IMR-90 (cell line): ENCODE measurements around the gene PDZRN3. TPM values are rescaled to one million over a fixed set of nuclear protein-coding genes. Genes with fewer than 3 reads are reported as not detected.
A peak's percentile ranks its signal among the peaks of the same experiment; 100 is the strongest.

Source experiments
- ATAC-seq: fragments of 200-7000 bp; cut with Tn5 transposase; 2 replicates; pipeline ENCODE4 v1.9.1; 2020; ENCODE audit warnings: low read depth, mild to moderate bottlenecking, moderate library complexity
- BruUV-seq: library from RNA; stranded (reverse); fragments of 400-500 nt; replicated peaks from 2 replicates; lab custom pipeline; 2021; lab: Mats Ljungman, UMichigan
- CTCF ChIA-PET: fragments of 300-600 bp; formaldehyde crosslinking; extraction: SDS; loops from one replicate; lab custom pipeline; 2021; ENCODE audit warnings: antibody characterized with exemption; lab: Yijun Ruan, JAX
- POLR2A ChIA-PET: fragments of 300-600 bp; sonication (Branson Sonifier 250); formaldehyde crosslinking; loops from one replicate; lab custom pipeline; 2022; ENCODE audit warnings: antibody characterized with exemption; ENCODE audit not compliant: unreplicated experiment; lab: Charles Lee
- DNase-seq: peaks from one replicate; pipeline ENCODE4 v3.0.0; 2013
- H2AFZ ChIP-seq: replicated peaks from 2 replicates; pipeline ENCODE3; 2013; ENCODE audit warnings: low read length, mild to moderate bottlenecking; ENCODE audit not compliant: poor library complexity
- H2AK5ac ChIP-seq: 2 replicates; pipeline ENCODE4 v1.6.1; 2013; ENCODE audit warnings: low read depth, low read length, inconsistent platforms
- H2AK9ac ChIP-seq: replicated peaks from 2 replicates; pipeline ENCODE3; 2013; ENCODE audit warnings: mild to moderate bottlenecking, low read depth, low read length, moderate library complexity; ENCODE audit not compliant: poor library complexity
- H2BK120ac ChIP-seq: 2 replicates; pipeline ENCODE4 v1.6.1; 2013; ENCODE audit warnings: low read depth, low read length, inconsistent platforms
- H2BK15ac ChIP-seq: 3 replicates; pipeline ENCODE4 v1.6.1; 2013; ENCODE audit warnings: low read depth, low read length, inconsistent platforms
- H2BK20ac ChIP-seq: 2 replicates; pipeline ENCODE4 v1.6.1; 2013; ENCODE audit warnings: low read depth, mild to moderate bottlenecking, inconsistent platforms, low read length, moderate library complexity
- H2BK5ac ChIP-seq: 2 replicates; pipeline ENCODE4 v1.6.1; 2013; ENCODE audit warnings: mild to moderate bottlenecking, low read depth, low read length, inconsistent platforms; ENCODE audit not compliant: poor library complexity, severe bottlenecking
- H3K14ac ChIP-seq: replicated peaks from 2 replicates; pipeline ENCODE4 v1.6.1; 2013; ENCODE audit warnings: low read depth, low read length, inconsistent platforms
- H3K18ac ChIP-seq: 2 replicates; pipeline ENCODE4 v1.6.1; 2013; ENCODE audit warnings: low read depth, low read length, control low read depth
- H3K23ac ChIP-seq: 2 replicates; pipeline ENCODE4 v1.6.1; 2013; ENCODE audit warnings: low read depth, low read length, inconsistent platforms
- H3K27ac ChIP-seq: 2 replicates; pipeline ENCODE4 v1.5.1; 2013; ENCODE audit warnings: mild to moderate bottlenecking, control low read depth, low read length; ENCODE audit not compliant: insufficient read depth
- H3K27me3 ChIP-seq: 2 replicates; pipeline ENCODE4 v1.6.1; 2013; ENCODE audit warnings: low read length; ENCODE audit not compliant: control insufficient read depth, insufficient read depth
- H3K36me3 ChIP-seq: 2 replicates; pipeline ENCODE4 v1.6.1; 2013; ENCODE audit warnings: low read length, mixed read lengths; ENCODE audit not compliant: control insufficient read depth, insufficient read depth
- H3K4ac ChIP-seq: 2 replicates; pipeline ENCODE4 v1.6.1; 2013; ENCODE audit warnings: low read depth, low read length, inconsistent platforms
- H3K4me1 ChIP-seq: 2 replicates; pipeline ENCODE4 v1.6.1; 2013; ENCODE audit warnings: low read length, mixed read lengths; ENCODE audit not compliant: control insufficient read depth, insufficient read depth
- H3K4me2 ChIP-seq: 2 replicates; pipeline ENCODE4 v1.6.1; 2013; ENCODE audit warnings: low read depth, mild to moderate bottlenecking, control low read depth, low read length, moderate library complexity
- H3K4me3 ChIP-seq: 2 replicates; pipeline ENCODE4 v1.5.1; 2013; ENCODE audit warnings: low read depth, mild to moderate bottlenecking, control low read depth, low read length, moderate library complexity; ENCODE audit not compliant: insufficient read depth
- H3K56ac ChIP-seq: 2 replicates; pipeline ENCODE4 v1.6.1; 2013; ENCODE audit warnings: low read length, inconsistent platforms; ENCODE audit not compliant: insufficient read depth; ENCODE audit errors: extremely low read depth
- H3K79me1 ChIP-seq, 2 experiments: 2 replicates each; pipeline ENCODE4 v1.6.1; 2013; ENCODE audit warnings: low read length in 2 of 2, inconsistent platforms in 1 of 2, low read depth in 1 of 2
- H3K9ac ChIP-seq: 2 replicates; pipeline ENCODE4 v1.6.1; 2013; ENCODE audit warnings: low read depth, low read length, control low read depth
- H3K9me1 ChIP-seq: 2 replicates; pipeline ENCODE4 v1.6.1; 2013; ENCODE audit warnings: low read length, inconsistent platforms; ENCODE audit not compliant: insufficient read depth
- H3K9me3 ChIP-seq: 2 replicates; pipeline ENCODE4 v1.6.1; 2013; ENCODE audit warnings: low read length; ENCODE audit not compliant: control insufficient read depth, insufficient read depth
- H4K20me1 ChIP-seq: 2 replicates; pipeline ENCODE4 v1.6.1; 2013; ENCODE audit warnings: low read length, inconsistent platforms; ENCODE audit not compliant: insufficient read depth
- H4K5ac ChIP-seq: 2 replicates; pipeline ENCODE4 v1.6.1; 2013; ENCODE audit warnings: mild to moderate bottlenecking, low read depth, low read length, control low read depth
- H4K8ac ChIP-seq, 2 experiments: 2 replicates each; pipeline ENCODE4 v1.6.1; 2013; ENCODE audit warnings: low read depth in 2 of 2, low read length in 2 of 2, control low read depth in 1 of 2, inconsistent platforms in 1 of 2
- H4K91ac ChIP-seq: 2 replicates; pipeline ENCODE4 v1.6.1; 2013; ENCODE audit warnings: low read depth, low read length, inconsistent platforms; ENCODE audit not compliant: insufficient read depth
- BHLHE40 ChIP-seq: fragments of 150-350 bp; IDR thresholded peaks from 2 replicates; pipeline ENCODE4 v1.6.1; 2016; ENCODE audit warnings: mild to moderate bottlenecking, low read depth, low read length
- CEBPB ChIP-seq: IDR thresholded peaks from 2 replicates; pipeline ENCODE4 v1.6.1; 2012; ENCODE audit warnings: low read depth, low read length, improper control_type of control experiment
- CTCF ChIP-seq: conservative IDR thresholded peaks from 2 replicates; pipeline ENCODE4 v1.5.1; 2012; ENCODE audit warnings: mild to moderate bottlenecking, low read depth, low read length, improper control_type of control experiment
- FOS ChIP-seq: fragments of 150-350 bp; IDR thresholded peaks from 2 replicates; pipeline ENCODE4 v1.6.1; 2016; ENCODE audit warnings: low read depth, low read length
- MAFK ChIP-seq: IDR thresholded peaks from 2 replicates; pipeline ENCODE4 v1.6.1; 2012; ENCODE audit warnings: low read depth, low read length, improper control_type of control experiment
- MAZ ChIP-seq: IDR thresholded peaks from 2 replicates; pipeline ENCODE4 v1.6.1; 2012; ENCODE audit warnings: low read depth, mild to moderate bottlenecking, low read length, improper control_type of control experiment, moderate library complexity, borderline replicate concordance
- MXI1 ChIP-seq: IDR thresholded peaks from 2 replicates; pipeline ENCODE4 v1.6.1; 2012; ENCODE audit warnings: low read depth, mild to moderate bottlenecking, low read length, moderate library complexity, borderline replicate concordance
- NFE2L2 ChIP-seq: fragments of 150-350 bp; IDR thresholded peaks from 2 replicates; pipeline ENCODE4 v1.6.1; 2016; ENCODE audit warnings: low read depth, mild to moderate bottlenecking, low read length
- POLR2A ChIP-seq: IDR thresholded peaks from 2 replicates; pipeline ENCODE4 v1.6.1; 2012; ENCODE audit warnings: mild to moderate bottlenecking, low read depth, low read length
- RCOR1 ChIP-seq: IDR thresholded peaks from 2 replicates; pipeline ENCODE4 v1.6.1; 2012; ENCODE audit warnings: mild to moderate bottlenecking, low read length, improper control_type of control experiment; ENCODE audit not compliant: insufficient replicate concordance
- RFX5 ChIP-seq: IDR thresholded peaks from 2 replicates; pipeline ENCODE4 v1.8.0; 2012; ENCODE audit warnings: low read depth, mild to moderate bottlenecking, low read length, moderate library complexity
- SMC3 ChIP-seq: fragments of 150-350 bp; IDR thresholded peaks from 2 replicates; pipeline ENCODE4 v1.6.1; 2016; ENCODE audit warnings: low read depth, mild to moderate bottlenecking, antibody characterized with exemption, low read length, moderate library complexity
- USF2 ChIP-seq: fragments of 150-350 bp; IDR thresholded peaks from 2 replicates; pipeline ENCODE4 v1.6.1; 2017; ENCODE audit warnings: mild to moderate bottlenecking, antibody characterized with exemption, low read length, low read depth
- dilution Hi-C: fragments of 300-500 bp; cut with HindIII; formaldehyde crosslinking; loops from one replicate; pipeline ENCODE4 v1.14.3; 2018; ENCODE audit warnings: low sequenced_read_pairs; ENCODE audit not compliant: unreplicated experiment
- in situ Hi-C: fragments of 300-500 bp; cut with MboI; formaldehyde crosslinking; loops from 3 replicates; pipeline ENCODE4 v1.14.3; 2019; ENCODE audit warnings: low sequenced_read_pairs, inconsistent platforms, mixed read lengths
- intact Hi-C: fragments of 100-400 bp; cut with micrococcal nuclease; formaldehyde crosslinking; loops from 2 replicates; pipeline ENCODE4 v1.10.0; 2022
- polyA plus RNA-seq, 3 experiments: library from polyadenylated mRNA; depleted of rRNA; stranded (reverse); fragments of >200 nt; gene quantifications; 2 replicates each; pipeline ENCODE4 v1.2.3, GENCODE V29; 2012; ENCODE audit warnings: low replicate concordance in 1 of 3
- total RNA-seq: library from RNA; depleted of rRNA; stranded (reverse); fragments of >200 nt; gene quantifications from 2 replicates; pipeline ENCODE4 v1.2.3, GENCODE V29; 2012

PDZRN3 gene
- total and polyA plus RNA-seq, 2 of the 4 experiments (the other 2 are of a cell fraction), result 9.4 to 17.0 TPM

- Histone ChIP-seq H2BK120ac (no peak overlapping the region), H4K20me1 (no peaks in the 10 kb centered on the region), H3K27me3 (no peaks in the 10 kb centered on the region), H4K91ac (no peak overlapping the region), H2BK5ac (peak overlapping the region; percentile 68), H3K9me1 (peaks cover 6% of the 10 kb centered on the region; the same call in 1 of the 2 replicates), H3K4me1 (peaks cover 5% of the 10 kb centered on the region; the same call in 1 of the 2 replicates), H2BK15ac (no peak overlapping the region), H3K9me3 (no peaks in the 10 kb centered on the region), H3K36me3 (no peaks in the 10 kb centered on the region), H4K8ac (no peak overlapping the region), H2BK20ac (no peak overlapping the region), H3K79me1 (no peaks in the 10 kb centered on the region), H3K27ac (no peak overlapping the region), H3K4me2 (no peak overlapping the region), H3K4ac (no peak overlapping the region), H3K56ac (no peak overlapping the region), H4K5ac (no peak overlapping the region), H3K9ac (no peak overlapping the region), H3K14ac (no peak overlapping the region), H3K18ac (no peak overlapping the region), H2AK5ac (no peak overlapping the region), H3K4me3 (no peak overlapping the region), H3K23ac (no peak overlapping the region), H2AK9ac (no peak overlapping the region), H2AFZ (no peak overlapping the region)
- POLR2A ChIA-PET, result no interaction called here
- dilution Hi-C loops (no loop called here), intact Hi-C loops (no loop called here), in situ Hi-C loops (no loop called here)
- no TSS peak for BruUV-seq
- TF ChIP-seq NFE2L2, result peak; percentile 84
- peak; percentile 46; the same call in 1 of the 2 replicates for TF ChIP-seq MXI1
- TF ChIP-seq MAFK, result peak; percentile 54
- TF ChIP-seq POLR2A, result no peak
- TF ChIP-seq CTCF, result no peak
- peak; percentile 87 for TF ChIP-seq CEBPB
- peak; percentile 60 for TF ChIP-seq FOS
- TF ChIP-seq BHLHE40, result peak; percentile 61; the same call in 1 of the 2 replicates
- TF ChIP-seq RFX5, result no peak
- TF ChIP-seq MAZ, result no peak
- no peak for TF ChIP-seq USF2
- 0 out of 2 replicates have a peak, but pooled peaks have one; percentile 6 for TF ChIP-seq SMC3
- TF ChIP-seq RCOR1, result peak; percentile 50
- DNase-seq (peak; percentile 98), ATAC-seq (peak; percentile 73)
- CTCF ChIA-PET, result interaction anchor here (0.9 kb wide), 1 partner anchor 153 kb away, joined by 3 read pairs; no protein-coding TSS in a partner anchor
Observed at GRCh38 chr3:73661265-73661664, 36.5 kb upstream of the PDZRN3 start.
